GM12878 (cell line): ENCODE results near the gene POLD4.

Experiments
- HCFC1 ChIP-seq: fragments of 150-350 bp; IDR thresholded peaks from 2 replicates; pipeline ENCODE4 v1.6.1; 2014; ENCODE audit warnings: low read length
- POLR2A ChIP-seq: IDR thresholded peaks from 2 replicates; pipeline ENCODE4 v1.6.1; 2011; ENCODE audit warnings: low read depth, mild to moderate bottlenecking, low read length
- SP1 ChIP-seq: IDR thresholded peaks from one replicate; pipeline ENCODE4 v1.6.1; 2011; ENCODE audit warnings: low read depth, low read length
- SREBF2 ChIP-seq: IDR thresholded peaks from 2 replicates; pipeline ENCODE4 v1.6.1; 2012; ENCODE audit warnings: mild to moderate bottlenecking, low read length
- ZNF274 ChIP-seq: IDR thresholded peaks from one replicate; pipeline ENCODE4 v1.8.0; 2011; ENCODE audit not compliant: insufficient read length, insufficient read depth
- ZNF622 ChIP-seq: fragments of 450-650 bp; IDR thresholded peaks from 2 replicates; pipeline ENCODE4 v1.6.1; 2017; ENCODE audit warnings: mild to moderate bottlenecking, inconsistent platforms
- TF ChIP-seq, protein P1 (sequence below): fragments of 450-650 bp; conservative IDR thresholded peaks from 2 replicates; pipeline ENCODE4 v1.6.1; 2017; ENCODE audit warnings: mild to moderate bottlenecking, moderate library complexity
- TF ChIP-seq, protein P2 (sequence below), 3 experiments: IDR thresholded peaks in 2 of 3; conservative IDR thresholded peaks in 1 of 3; 2 replicates each; pipeline ENCODE4 v1.5.1; 2011; ENCODE audit warnings: low read depth in 3 of 3, low read length in 3 of 3, mild to moderate bottlenecking in 3 of 3, control low read depth in 2 of 3, moderate library complexity in 2 of 3, inconsistent platforms in 1 of 3, mixed read lengths in 1 of 3; ENCODE audit not compliant: control insufficient read depth in 2 of 3, insufficient read depth in 1 of 3; ENCODE audit errors: extremely low read depth in 1 of 3

DNA sequence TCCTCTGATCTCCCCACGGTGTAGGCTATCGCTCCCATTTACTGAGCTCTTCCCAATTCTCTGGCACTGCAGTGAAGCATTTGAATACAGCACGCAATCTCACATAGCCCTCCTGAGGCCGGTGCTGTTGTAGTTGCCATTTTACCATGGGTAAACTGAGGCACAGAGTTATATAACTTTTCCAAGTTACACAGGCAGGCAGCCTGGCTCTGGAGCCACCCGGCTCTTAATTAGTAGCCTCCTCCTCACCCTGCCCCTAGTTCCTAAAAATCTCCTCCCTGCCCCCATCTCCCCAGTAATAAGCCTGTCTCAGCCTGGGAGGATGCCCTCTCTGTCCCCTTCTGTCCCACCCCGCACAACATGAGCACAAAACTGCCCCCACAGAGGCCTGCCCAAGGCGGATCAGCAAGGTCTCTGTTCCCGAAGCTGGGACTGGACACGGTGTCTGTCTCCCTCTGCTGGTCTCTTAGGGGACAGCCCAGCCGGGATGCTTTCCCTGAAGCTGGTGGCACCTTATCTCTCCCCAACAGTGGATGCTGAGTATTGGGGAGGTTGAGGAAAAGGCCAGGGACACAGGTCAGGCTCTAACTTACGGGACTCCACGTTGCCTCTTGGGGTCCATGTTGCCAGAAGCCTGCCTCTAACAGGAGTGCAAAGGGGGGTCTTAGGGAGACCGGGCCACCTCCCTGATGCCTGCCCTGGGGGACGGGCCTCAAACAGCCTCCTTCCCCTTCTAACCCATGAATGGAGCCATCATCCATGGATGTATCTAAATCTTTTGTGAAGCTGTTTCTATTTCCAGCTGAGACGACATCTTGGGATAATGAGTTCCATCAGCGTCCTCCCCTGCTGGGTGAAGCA, 29.2 kb upstream of the POLD4 start:
- TF ChIP-seq SP1, result no peak
- TF ChIP-seq, protein P1, sequence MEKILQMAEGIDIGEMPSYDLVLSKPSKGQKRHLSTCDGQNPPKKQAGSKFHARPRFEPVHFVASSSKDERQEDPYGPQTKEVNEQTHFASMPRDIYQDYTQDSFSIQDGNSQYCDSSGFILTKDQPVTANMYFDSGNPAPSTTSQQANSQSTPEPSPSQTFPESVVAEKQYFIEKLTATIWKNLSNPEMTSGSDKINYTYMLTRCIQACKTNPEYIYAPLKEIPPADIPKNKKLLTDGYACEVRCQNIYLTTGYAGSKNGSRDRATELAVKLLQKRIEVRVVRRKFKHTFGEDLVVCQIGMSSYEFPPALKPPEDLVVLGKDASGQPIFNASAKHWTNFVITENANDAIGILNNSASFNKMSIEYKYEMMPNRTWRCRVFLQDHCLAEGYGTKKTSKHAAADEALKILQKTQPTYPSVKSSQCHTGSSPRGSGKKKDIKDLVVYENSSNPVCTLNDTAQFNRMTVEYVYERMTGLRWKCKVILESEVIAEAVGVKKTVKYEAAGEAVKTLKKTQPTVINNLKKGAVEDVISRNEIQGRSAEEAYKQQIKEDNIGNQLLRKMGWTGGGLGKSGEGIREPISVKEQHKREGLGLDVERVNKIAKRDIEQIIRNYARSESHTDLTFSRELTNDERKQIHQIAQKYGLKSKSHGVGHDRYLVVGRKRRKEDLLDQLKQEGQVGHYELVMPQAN, result no peak
- no peak for TF ChIP-seq POLR2A
- TF ChIP-seq ZNF274, result no peak
- TF ChIP-seq HCFC1, result no peak
- TF ChIP-seq, protein P2, sequence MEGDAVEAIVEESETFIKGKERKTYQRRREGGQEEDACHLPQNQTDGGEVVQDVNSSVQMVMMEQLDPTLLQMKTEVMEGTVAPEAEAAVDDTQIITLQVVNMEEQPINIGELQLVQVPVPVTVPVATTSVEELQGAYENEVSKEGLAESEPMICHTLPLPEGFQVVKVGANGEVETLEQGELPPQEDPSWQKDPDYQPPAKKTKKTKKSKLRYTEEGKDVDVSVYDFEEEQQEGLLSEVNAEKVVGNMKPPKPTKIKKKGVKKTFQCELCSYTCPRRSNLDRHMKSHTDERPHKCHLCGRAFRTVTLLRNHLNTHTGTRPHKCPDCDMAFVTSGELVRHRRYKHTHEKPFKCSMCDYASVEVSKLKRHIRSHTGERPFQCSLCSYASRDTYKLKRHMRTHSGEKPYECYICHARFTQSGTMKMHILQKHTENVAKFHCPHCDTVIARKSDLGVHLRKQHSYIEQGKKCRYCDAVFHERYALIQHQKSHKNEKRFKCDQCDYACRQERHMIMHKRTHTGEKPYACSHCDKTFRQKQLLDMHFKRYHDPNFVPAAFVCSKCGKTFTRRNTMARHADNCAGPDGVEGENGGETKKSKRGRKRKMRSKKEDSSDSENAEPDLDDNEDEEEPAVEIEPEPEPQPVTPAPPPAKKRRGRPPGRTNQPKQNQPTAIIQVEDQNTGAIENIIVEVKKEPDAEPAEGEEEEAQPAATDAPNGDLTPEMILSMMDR (IDR thresholded peaks at IDR 0.05 in 2 of 3, conservative IDR thresholded peaks at IDR 0.05 in 1 of 3; ENCODE audit: control insufficient read depth in 2 of 3, extremely low read depth in 1 of 3, insufficient read depth in 1 of 3, low read depth in 3 of 3, low read length in 3 of 3), result peak; percentile 99; a peak in 5 of 6 replicates
- no peak for TF ChIP-seq ZNF622
- TF ChIP-seq SREBF2, result no peak
